Stimulated activated CD4-positive, alpha-beta T cell treated with anti-CD3 and anti-CD28 coated beads, Interleukin-1b, Interleukin-23, amount 100 ng/mL, for 4 hours (primary cell): ENCODE measurements around the gene STAC2.

Experiments used
- DNase-seq, 2 donors: peaks; one replicate each; pipeline ENCODE4 v3.0.0-alpha.2; 2020; ENCODE audit warnings: low read depth in 2 of 2

Gene STAC2

DNA sequence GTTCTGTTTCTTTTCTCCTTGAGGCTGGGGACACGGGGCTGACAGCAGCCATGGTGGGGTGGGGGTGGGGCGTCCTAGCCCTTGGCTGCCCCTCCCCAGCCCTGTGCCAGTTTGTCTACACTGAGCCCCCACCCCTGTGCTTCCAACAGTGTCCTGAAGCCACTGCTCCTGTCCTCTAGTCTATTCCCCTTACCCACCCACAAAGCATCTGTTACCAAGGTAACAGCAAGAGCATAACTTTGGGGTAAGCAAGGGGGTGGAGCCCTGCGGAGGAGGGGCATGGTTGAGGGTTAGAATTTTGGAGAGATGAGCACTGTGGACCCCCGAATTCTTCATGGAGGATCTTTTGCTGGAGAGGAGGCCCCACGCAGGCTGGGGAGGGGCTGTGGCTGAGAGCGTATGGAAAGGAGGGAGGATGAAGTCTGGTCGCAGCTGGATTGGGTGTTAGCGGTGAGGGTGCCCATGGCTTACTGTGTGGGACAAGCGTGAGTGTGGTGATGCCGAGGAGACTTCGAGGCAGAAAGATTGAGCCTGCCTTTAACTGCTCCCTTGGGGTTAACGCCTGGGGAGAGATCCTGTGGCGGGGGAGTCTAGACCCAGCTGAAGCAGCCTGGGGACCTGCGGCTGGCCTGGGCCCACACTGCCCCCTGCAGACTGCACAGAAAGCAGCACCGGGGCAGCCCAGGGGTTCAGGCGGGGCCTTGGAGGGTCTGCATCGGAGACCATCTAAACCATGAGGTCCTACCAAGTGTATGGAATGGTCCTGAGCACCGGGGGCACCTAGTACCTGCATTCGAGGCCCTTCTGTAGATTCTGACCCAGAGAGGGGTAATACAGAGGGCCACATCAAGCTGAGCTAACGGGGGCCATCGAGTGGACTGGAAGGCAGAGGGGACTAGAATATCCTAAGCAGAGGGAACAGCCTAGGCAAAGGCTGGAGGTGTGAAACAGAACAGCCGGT lies 6.1 kb upstream of the STAC2 start:
- peak; percentile 44 to 53 for DNase-seq

DNA sequence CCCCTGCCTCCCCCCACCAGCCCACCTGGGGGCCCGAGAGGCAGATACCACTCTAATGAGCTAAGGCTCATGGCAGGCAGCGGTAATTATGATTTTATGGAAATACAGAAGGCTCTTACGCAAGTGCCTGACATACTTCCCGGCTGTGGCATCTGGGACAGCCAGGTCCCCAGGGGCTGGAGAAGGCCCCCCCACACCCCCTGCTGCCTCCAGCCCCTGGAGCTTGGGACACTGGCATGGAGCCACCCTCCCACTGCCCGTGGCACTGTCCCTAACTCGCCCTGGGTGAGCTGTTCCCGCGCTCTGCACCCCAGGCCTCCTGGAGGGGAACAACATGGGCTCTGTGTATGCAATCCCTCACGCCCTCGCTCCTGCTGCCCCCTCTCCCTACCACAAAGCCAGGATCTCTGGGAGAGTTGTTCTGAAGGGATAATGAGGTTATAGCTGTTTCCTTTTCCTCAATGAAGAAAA lies 5.4 kb upstream of the STAC2 start:
- no peak for DNase-seq

DNA sequence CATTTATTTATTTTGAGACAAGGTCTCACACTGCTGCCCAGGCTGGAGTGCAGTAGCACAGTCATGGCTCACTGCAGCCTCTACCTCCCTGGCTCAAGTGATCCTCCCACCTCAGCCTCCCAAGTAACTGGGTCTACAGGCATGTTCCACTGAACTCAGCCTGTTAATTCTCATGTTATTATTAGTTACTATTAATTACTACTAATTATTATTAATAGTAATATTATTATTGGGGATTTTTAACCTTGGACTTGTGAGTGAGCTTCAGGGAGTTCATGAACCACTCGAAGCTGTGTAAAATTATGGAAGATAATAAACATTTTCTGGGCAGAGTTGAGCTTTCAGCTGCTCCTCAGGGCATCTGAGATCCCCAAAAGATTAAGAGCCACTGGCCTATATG lies 4.6 kb upstream of the STAC2 start:
- DNase-seq, result no peak

DNA sequence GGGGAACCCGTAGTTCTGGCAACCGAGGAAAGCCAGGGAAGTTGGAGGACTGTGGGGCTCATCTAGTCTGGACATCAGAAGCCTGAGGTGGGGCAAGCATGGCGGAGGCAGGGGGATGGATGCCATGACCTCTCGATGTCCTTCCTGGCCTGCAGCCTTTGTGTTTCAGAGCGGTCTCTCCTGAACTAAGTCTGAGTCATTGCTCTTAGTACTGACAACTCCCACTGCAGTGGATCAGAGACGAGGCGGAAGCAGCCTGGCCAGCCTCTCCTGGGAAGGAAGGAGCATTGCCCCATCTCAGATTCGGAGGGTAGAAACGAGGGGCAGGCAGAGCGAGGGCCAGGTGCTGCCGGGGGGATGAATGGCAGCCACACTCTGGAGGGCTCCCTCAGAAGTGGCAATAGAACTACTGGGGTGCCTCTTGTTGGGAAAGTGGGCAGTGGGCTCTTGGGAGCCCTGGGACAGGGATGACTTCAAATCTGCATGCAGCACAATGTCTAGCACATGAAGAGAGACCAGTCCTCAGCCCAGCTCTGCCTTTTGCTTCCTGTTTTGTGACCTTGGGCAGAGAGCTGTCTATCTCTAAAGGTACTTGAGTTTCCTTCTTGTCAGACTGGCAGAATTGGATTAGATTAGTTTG lies 3.6 kb upstream of the STAC2 start:
- DNase-seq, result no peak

DNA sequence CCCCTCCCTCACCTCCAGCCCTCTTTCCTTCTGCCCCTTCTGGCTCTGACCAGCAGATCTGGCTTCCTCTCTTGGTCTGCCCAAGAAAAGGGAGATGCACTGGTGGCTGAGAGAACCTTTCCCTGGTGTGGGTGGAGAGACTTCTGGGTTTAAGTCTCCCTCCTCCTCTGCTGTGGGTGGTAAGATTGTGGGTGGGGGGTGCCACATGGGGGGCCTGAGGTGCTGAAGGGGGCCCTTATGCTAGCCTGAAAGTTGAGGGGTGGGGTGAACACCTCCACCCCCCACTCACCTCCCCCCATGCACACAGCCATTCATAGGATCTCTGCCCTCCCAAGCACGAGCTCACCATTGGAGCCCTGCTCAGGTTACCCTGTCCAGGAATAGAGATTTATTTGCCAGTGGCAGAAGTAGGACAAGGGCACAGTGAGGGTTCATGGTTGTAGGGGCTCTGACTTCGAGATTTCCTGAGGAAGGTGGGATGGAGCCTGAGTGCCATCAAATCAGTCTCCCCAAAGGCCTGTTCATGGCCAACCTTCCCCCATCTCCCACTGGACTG lies 1.7 kb upstream of the STAC2 start:
- DNase-seq, result no peak

- peak; percentile 40 to 42 for DNase-seq
Measured at GRCh38 chr17:39225959-39226683, 376 bp upstream of the STAC2 start.

GRCh38 chr17:39224778-39225307 lies 902 bp downstream of the STAC2 start:
- DNase-seq, result no peak

DNA sequence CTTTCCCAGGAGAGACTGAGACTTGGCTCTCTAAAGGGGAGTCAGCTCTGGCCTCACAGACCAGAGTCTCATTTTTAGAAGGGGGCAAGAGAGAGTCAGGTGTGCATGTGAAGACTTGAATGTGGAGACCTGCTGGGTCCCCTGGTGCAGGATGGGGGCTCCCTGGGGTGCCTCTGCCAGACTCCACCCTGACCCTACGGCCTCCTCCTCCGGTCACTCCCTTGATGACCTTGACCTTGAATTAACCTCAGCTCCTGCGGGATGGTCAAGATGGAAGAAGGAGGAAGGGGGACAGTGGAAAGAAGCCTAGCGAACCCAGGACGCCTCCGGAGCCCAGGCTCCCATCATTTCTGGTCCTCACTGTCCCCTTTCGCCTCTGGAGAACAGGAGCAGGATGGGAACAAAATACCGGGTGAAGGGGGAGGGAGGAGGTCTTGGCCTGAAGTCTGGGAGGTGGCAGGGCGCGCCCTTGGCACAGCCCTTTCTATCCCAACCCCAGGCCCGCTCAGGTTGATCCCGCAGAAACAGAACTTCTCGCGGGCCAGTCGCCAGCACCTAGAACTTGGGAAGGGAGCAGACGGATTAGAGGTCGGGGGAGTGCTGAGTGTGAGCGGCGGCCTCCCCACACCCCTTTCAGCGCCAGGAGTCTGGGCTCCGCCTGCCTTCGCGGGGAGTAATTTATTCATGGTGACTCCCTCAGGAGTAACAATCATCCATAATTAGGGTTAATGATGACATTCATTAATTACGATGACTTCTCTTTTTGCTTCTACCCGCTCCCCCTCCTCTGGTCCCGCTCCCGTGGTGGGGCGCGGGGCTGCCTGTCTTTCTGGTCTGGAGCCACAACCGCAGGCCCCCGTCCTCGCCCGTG lies 1.6 kb downstream of the STAC2 start:
- DNase-seq, result no peak

DNA sequence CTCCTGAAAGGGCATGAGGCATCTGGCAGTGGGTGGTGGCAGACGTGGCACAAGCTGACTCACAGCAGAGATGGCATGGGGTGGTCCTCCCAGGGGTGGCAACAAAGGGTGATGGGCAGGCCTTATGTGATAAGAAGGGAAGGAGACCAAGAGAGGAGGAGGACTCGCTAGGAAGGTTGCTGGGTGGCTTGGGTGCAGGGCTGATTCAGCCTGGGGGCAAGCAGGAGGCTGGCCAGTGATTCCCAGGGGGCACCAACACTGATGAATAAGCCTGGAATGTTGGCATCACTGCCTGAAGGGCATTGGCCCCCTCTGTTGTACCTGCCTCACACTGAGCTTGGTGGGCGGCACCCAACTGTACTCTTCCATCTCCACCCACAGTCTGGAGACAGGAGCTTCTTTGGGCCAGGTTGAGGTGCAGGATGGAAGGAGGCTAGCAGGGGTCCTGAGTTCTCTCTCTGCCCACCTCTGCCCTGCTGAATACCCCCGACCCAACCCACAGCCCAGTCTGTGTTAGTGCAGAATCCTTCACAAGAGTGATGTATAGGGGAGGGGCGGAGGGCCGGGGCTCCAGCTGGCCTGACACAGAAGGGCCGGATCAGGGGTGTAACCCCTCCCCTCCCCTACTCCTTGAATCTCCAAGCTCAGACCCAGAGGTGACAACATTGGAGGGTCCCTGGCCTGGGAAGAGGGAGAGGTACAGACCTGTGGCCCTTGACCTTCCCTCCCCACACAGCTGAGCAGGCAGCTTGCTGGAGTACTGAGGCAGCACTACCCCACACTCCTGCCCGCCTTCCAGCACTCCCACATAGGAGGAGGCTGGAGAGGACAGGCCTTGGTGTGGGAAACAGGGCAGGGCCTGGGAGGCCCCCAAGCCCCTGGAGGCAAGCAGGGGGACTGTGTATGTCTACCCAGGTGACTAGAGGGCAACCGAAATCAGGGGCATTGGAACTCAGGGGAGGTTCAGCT lies 2.6 kb downstream of the STAC2 start:
- no peak for DNase-seq

DNA sequence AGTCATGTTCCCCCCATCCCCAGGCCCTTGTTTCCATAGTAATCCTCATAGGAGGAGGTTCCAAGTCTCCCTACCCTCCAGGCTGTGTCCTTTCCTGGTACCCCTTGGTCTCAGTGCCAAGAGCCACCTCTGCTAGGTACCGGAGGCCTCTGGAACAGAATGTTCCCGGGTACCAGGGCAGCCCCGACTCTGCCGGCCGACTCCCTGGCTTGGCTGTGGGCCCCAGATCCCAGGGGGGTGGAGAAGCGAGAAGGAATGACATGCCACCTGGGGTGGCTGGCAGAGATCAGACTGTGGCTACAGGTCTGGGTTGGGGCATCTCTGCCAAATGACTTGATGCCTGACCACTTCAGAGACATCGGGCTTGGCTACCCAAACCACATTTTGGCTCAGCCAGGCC lies 3.6 kb downstream of the STAC2 start:
- no peak for DNase-seq

GRCh38 chr17:39221572-39221971 lies 4.2 kb downstream of the STAC2 start:
- DNase-seq, result no peak

- DNase-seq, result no peak
Measured at GRCh38 chr17:39219647-39220154, 6.0 kb downstream of the STAC2 start.

DNA sequence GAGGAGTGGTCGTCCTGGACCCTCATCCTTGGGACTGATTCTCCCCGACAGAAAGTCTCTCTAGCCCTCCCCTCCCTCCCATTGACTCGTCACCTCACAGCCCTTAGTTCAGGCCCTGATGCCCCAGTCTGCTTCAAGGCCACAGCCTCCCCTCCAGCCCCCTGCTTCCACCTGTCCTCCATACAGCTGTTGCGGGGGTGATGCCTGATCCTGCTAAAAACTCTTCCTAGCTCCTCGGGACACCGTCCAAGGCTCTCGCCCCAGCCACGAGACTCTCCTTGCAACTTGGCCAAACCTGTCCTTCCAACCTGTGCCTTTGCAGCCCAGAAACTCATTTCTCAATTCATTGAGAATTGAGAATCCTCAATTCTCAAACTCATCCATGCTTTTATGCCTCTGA lies 6.8 kb downstream of the STAC2 start:
- DNase-seq, result no peak

GRCh38 chr17:39217734-39218369 lies 7.9 kb downstream of the STAC2 start:
- no peak for DNase-seq

GRCh38 chr17:39213852-39214251 lies 11.9 kb downstream of the STAC2 start:
- DNase-seq, result no peak

GRCh38 chr17:39212841-39213480 lies 12.8 kb downstream of the STAC2 start:
- no peak for DNase-seq

DNA sequence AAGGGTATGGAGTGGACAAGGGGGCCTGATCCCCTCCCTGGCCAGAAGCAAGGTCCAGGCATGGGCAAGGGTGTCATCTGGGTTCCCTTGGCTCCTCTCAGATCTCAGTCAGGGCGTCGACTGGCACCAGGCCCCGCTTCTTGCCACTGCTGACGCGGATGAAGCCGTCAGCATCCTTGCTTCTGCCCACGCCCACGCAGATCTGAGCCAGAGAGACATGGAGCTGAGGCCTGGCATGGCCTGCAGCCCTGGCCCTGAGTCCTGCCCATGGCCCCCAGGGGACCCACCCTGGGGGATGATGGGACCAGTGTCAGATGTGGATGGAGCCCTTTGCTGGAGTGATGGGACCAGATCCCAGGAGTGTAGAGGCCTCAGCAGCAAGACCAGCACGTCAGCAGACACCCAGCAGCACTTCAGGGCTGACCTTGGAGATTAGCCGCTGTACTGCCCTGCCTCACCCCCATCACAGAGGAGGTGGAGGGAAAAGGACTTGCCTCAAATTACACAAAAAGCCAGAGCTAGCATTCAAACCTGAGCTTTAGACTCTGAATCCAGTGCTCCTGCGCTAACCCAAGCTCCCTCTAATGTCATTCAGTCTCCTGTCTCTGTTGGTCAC lies 13.4 kb downstream of the STAC2 start:
- DNase-seq, result no peak

- DNase-seq, result no peak
Measured at GRCh38 chr17:39210093-39210434, 15.7 kb downstream of the STAC2 start.
